Upper lobe of left lung (tissue), 4 donors: ENCODE data around the gene ANKFY1.

Source experiments
- POLR2A ChIP-seq, 4 donors: fragments of 450-650 bp; IDR thresholded peaks; one replicate each; pipeline ENCODE4 v1.5.1; 2016 to 2017; ENCODE audit warnings: antibody characterized with exemption in 4 of 4, mild to moderate bottlenecking in 2 of 4
- TF ChIP-seq, protein P1 (sequence below), 6 experiments: fragments of 450-650 bp in 4 of 6; fragments of 200-600 bp in 2 of 6; sonication (generic) in 2 of 6; IDR thresholded peaks; one replicate each; pipeline ENCODE4 v1.5.1; 2016 to 2019; ENCODE audit warnings: antibody characterized with exemption in 6 of 6

DNA sequence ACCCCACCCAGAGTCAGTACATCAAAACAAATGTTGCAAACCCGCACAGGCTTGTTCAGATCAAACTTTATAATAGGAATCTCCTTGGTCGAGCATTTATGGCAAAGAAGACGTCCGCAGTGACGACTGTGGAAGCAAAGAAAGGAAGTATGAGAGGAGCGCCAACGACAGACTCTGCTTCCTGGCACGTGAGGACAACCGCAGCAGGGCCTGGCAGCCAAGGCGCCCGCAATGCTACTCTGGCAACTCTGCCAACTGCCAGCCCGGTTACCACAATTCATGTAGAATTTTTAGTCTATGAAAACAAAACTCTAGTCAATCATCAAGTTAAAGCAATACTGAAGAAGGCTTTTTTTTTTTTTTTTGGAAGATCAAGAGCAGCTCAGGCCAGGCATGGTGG, 96.0 kb downstream of the ANKFY1 start:
- TF ChIP-seq, protein P1, sequence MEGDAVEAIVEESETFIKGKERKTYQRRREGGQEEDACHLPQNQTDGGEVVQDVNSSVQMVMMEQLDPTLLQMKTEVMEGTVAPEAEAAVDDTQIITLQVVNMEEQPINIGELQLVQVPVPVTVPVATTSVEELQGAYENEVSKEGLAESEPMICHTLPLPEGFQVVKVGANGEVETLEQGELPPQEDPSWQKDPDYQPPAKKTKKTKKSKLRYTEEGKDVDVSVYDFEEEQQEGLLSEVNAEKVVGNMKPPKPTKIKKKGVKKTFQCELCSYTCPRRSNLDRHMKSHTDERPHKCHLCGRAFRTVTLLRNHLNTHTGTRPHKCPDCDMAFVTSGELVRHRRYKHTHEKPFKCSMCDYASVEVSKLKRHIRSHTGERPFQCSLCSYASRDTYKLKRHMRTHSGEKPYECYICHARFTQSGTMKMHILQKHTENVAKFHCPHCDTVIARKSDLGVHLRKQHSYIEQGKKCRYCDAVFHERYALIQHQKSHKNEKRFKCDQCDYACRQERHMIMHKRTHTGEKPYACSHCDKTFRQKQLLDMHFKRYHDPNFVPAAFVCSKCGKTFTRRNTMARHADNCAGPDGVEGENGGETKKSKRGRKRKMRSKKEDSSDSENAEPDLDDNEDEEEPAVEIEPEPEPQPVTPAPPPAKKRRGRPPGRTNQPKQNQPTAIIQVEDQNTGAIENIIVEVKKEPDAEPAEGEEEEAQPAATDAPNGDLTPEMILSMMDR (IDR thresholded peaks at IDR 0.05) = no peak
- TF ChIP-seq POLR2A (IDR thresholded peaks at IDR 0.05) = no peak
